Prostate gland (tissue), 2 donors: ENCODE results near the gene CDC42. TPM values are rescaled to one million over a fixed set of nuclear protein-coding genes. Genes with fewer than 3 reads are reported as not detected.

ENCODE experiments used
- DNase-seq: peaks from one replicate; pipeline ENCODE4 v3.0.0-alpha.2; 2019; ENCODE audit warnings: low spot score
- H3K27ac ChIP-seq, 2 donors: fragments of 200-600 bp; sonication (generic); 2 replicates each; pipeline ENCODE4 v1.5.1; 2017 to 2019
- H3K27me3 ChIP-seq: fragments of 200-600 bp; sonication (generic); replicated peaks from 2 replicates; pipeline ENCODE4 v1.5.1; 2019; ENCODE audit not compliant: insufficient read depth
- H3K36me3 ChIP-seq, 2 donors: fragments of 200-600 bp; sonication (generic); 1 replicate in 1 of 2; 2 replicates in 1 of 2; pipeline versions ENCODE4 v1.5.1 to v1.8.1; 2017 to 2019
- H3K4me1 ChIP-seq: fragments of 200-600 bp; sonication (generic); replicated peaks from 2 replicates; pipeline ENCODE4 v1.5.1; 2019
- H3K4me3 ChIP-seq, 2 donors: fragments of 200-600 bp; sonication (generic); 2 replicates each; pipeline ENCODE4 v1.5.1; 2017 to 2019
- H3K9me3 ChIP-seq: fragments of 200-600 bp; sonication (generic); 2 replicates; pipeline ENCODE4 v1.5.1; 2017
- CTCF ChIP-seq, 4 experiments: fragments of 200-600 bp in 2 of 4; fragments of 450-650 bp in 2 of 4; sonication (generic) in 2 of 4; IDR thresholded peaks; 1 replicate in 3 of 4; 2 replicates in 1 of 4; pipeline ENCODE4 v1.5.1; 2016 to 2019; ENCODE audit warnings: antibody characterized with exemption in 4 of 4, mild to moderate bottlenecking in 2 of 4, moderate library complexity in 2 of 4
- POLR2A ChIP-seq: fragments of 450-650 bp; IDR thresholded peaks from one replicate; pipeline ENCODE4 v1.6.1; 2016; ENCODE audit warnings: antibody characterized with exemption, mild to moderate bottlenecking
- POLR2AphosphoS5 ChIP-seq: sonication (generic); formaldehyde crosslinking; IDR thresholded peaks from one replicate; pipeline ENCODE4 v1.6.1; 2017; ENCODE audit warnings: antibody characterized with exemption
- WGBS: methylation state at CpG from one replicate; pipeline ENCODE4 v1.1.5; 2018; 5-methylcytosine and 5-hydroxymethylcytosine counted together
- intact Hi-C: fragments of 100-400 bp; cut with DNase I; formaldehyde crosslinking; loops from one replicate; pipeline ENCODE4 v1.14.2; 2022
- total RNA-seq, 2 donors: library from RNA; depleted of rRNA; stranded (reverse); fragments of >200 nt; gene quantifications; one replicate each; pipeline ENCODE4 v1.1.0, GENCODE V29; 2016

The CDC42 gene
- total RNA-seq, 2 donors from 2014 or later = 164 to 182 TPM

- no peaks in the 10 kb centered on the region for H3K36me3 ChIP-seq
- H3K4me3 ChIP-seq = no peak overlapping the region
- intact Hi-C loops = no loop called here
- H3K4me1 ChIP-seq = no peaks in the 10 kb centered on the region
- no peak overlapping the region for H3K27ac ChIP-seq
- no peaks in the 10 kb centered on the region for H3K9me3 ChIP-seq
- H3K27me3 ChIP-seq = no peaks in the 10 kb centered on the region
- no peak for DNase-seq
- 70% methylated on average over 21 of the region's 21 CpGs for WGBS
- no peak for TF ChIP-seq CTCF (IDR thresholded peaks at IDR 0.05)
- TF ChIP-seq POLR2AphosphoS5 = no peak
- no peak for TF ChIP-seq POLR2A
Measured at GRCh38 chr1:22122273-22123070, 70.0 kb downstream of the CDC42 start.

GRCh38 chr1:22123071-22123390 is 70.5 kb downstream of the CDC42 start:
- H3K27ac ChIP-seq = no peak overlapping the region
- DNase-seq = no peak
- no peaks in the 10 kb centered on the region for H3K36me3 ChIP-seq
- H3K27me3 ChIP-seq = no peaks in the 10 kb centered on the region
- H3K4me1 ChIP-seq = no peaks in the 10 kb centered on the region
- TF ChIP-seq POLR2A = no peak
- TF ChIP-seq POLR2AphosphoS5 = no peak
- TF ChIP-seq CTCF (IDR thresholded peaks at IDR 0.05) = no peak
- WGBS = 66% methylated on average over 8 of the region's 8 CpGs
- no peak overlapping the region for H3K4me3 ChIP-seq
- no peaks in the 10 kb centered on the region for H3K9me3 ChIP-seq
- intact Hi-C loops = no loop called here

- intact Hi-C loops = no loop called here
- 79% methylated on average over 9 of the region's 9 CpGs for WGBS
- TF ChIP-seq POLR2AphosphoS5 (no peak), CTCF (IDR thresholded peaks at IDR 0.05) (no peak), POLR2A (no peak)
Measured at GRCh38 chr1:22123901-22124404, 71.4 kb downstream of the CDC42 start.

GRCh38 chr1:22124592-22125229 is 72.2 kb downstream of the CDC42 start:
- Histone ChIP-seq H3K27me3 (no peaks in the 10 kb centered on the region), H3K27ac (no peak overlapping the region), H3K36me3 (no peaks in the 10 kb centered on the region), H3K4me1 (no peaks in the 10 kb centered on the region), H3K4me3 (no peak overlapping the region), H3K9me3 (no peaks in the 10 kb centered on the region)
- DNase-seq = no peak
- no peak for TF ChIP-seq POLR2A
- TF ChIP-seq POLR2AphosphoS5 = no peak
- no peak for TF ChIP-seq CTCF (IDR thresholded peaks at IDR 0.05)
- intact Hi-C loops = no loop called here
- 90% methylated on average over 8 of the region's 8 CpGs for WGBS

More at GRCh38 chr1:22123901-22124404, 71.4 kb downstream of the CDC42 start:
- Histone ChIP-seq H3K4me1 (no peaks in the 10 kb centered on the region), H3K9me3 (no peaks in the 10 kb centered on the region), H3K27ac (no peak overlapping the region), H3K27me3 (no peaks in the 10 kb centered on the region), H3K36me3 (no peaks in the 10 kb centered on the region), H3K4me3 (no peak overlapping the region)
- DNase-seq = no peak

GRCh38 chr1:22126531-22126930 is 74.0 kb downstream of the CDC42 start:
- Histone ChIP-seq H3K36me3 (no peaks in the 10 kb centered on the region), H3K9me3 (no peaks in the 10 kb centered on the region), H3K4me1 (no peaks in the 10 kb centered on the region), H3K4me3 (no peak overlapping the region), H3K27me3 (no peaks in the 10 kb centered on the region), H3K27ac (no peak overlapping the region)
- 86% methylated on average over 12 of the region's 12 CpGs for WGBS
- TF ChIP-seq POLR2AphosphoS5 = no peak
- no peak for TF ChIP-seq CTCF (IDR thresholded peaks at IDR 0.05)
- no peak for DNase-seq
- intact Hi-C loops = no loop called here
